K562 (cell line): ENCODE results near the gene SCART1. TPM values are rescaled to one million over a fixed set of nuclear protein-coding genes. Genes with fewer than 3 reads are reported as not detected.

Source experiments
- ATAC-seq: fragments of 200-7000 bp; cut with Tn5 transposase; 3 replicates; pipeline ENCODE4 v1.9.1; 2020; ENCODE audit warnings: moderate library complexity
- BruUV-seq: library from RNA; stranded (reverse); fragments of 400-500 nt; replicated peaks from 2 replicates; lab custom pipeline; 2021; lab: Mats Ljungman, UMichigan
- CTCF ChIA-PET: fragments of 300-600 bp; formaldehyde crosslinking; extraction: SDS; loops from one replicate; lab custom pipeline; 2021; ENCODE audit warnings: low intra/inter-chr PET ratio; lab: Yijun Ruan, JAX
- POLR2A ChIA-PET: fragments of 300-600, 350-650 bp; sonication (Branson Sonifier 250); formaldehyde crosslinking; extraction: SDS; loops from one replicate; lab custom pipeline; 2021; ENCODE audit warnings: antibody characterized with exemption, inconsistent platforms; lab: Yijun Ruan, JAX
- DNase-seq, 4 experiments: peaks; one replicate each; pipeline versions ENCODE4 v3.0.0 to v3.0.0-alpha.2; 2011 to 2018; ENCODE audit warnings: low spot score in 3 of 4, mixed read lengths in 3 of 4; ENCODE audit errors: extremely low read depth in 1 of 4
- FAIRE-seq: peaks from 2 replicates; lab custom pipeline; 2011; peaks lifted over from hg19 to GRCh38; lab: Jason Lieb, UNC
- H2AFZ ChIP-seq: 2 replicates; pipeline ENCODE4 v1.6.0; 2011; ENCODE audit warnings: low read depth, low read length, control low read depth, inconsistent platforms
- H3K27ac ChIP-seq: fragments of 200-600 bp; 3 replicates; pipeline ENCODE4 v1.8.0; 2011; ENCODE audit warnings: low read depth, mild to moderate bottlenecking, control low read depth, inconsistent platforms, low read length, moderate library complexity, mixed read lengths; ENCODE audit errors: extremely low read depth
- H3K27me3 ChIP-seq, 2 experiments: fragments of 300-600 bp in 1 of 2; 2 replicates in 1 of 2; 3 replicates in 1 of 2; pipeline versions ENCODE4 v1.6.0 to v1.8.0; 2011; ENCODE audit warnings: inconsistent platforms in 2 of 2, low read length in 2 of 2, mild to moderate bottlenecking in 1 of 2, mixed read lengths in 1 of 2, moderate library complexity in 1 of 2; ENCODE audit not compliant: control insufficient read depth in 2 of 2, insufficient read depth in 2 of 2
- H3K36me3 ChIP-seq: fragments of 300-600 bp; 3 replicates; pipeline ENCODE4 v1.8.0; 2011; ENCODE audit warnings: mild to moderate bottlenecking, low read length, inconsistent platforms; ENCODE audit not compliant: control insufficient read depth, insufficient read depth
- H3K4me1 ChIP-seq, 2 experiments: fragments of 200-600 bp in 1 of 2; replicated peaks in 1 of 2; 2 replicates in 1 of 2; 3 replicates in 1 of 2; pipeline versions ENCODE4 v1.5.1 to v1.8.0; 2011; ENCODE audit warnings: inconsistent platforms in 2 of 2, low read length in 2 of 2, mild to moderate bottlenecking in 1 of 2, mixed read lengths in 1 of 2, moderate library complexity in 1 of 2; ENCODE audit not compliant: control insufficient read depth in 2 of 2, insufficient read depth in 2 of 2
- H3K4me2 ChIP-seq: 2 replicates; pipeline ENCODE4 v1.6.1; 2011; ENCODE audit warnings: low read length, control low read depth, inconsistent platforms, mixed read lengths; ENCODE audit not compliant: insufficient read depth
- H3K4me3 ChIP-seq: fragments of 200-600 bp; sonication (generic), shearing (Covaris generic); 2 replicates; pipeline ENCODE4 v1.5.1; 2016; ENCODE audit warnings: control low read depth, inconsistent platforms
- H3K79me2 ChIP-seq: fragments of 200-600 bp; 3 replicates; pipeline ENCODE4 v1.8.0; 2011; ENCODE audit warnings: low read length, inconsistent platforms; ENCODE audit not compliant: control insufficient read depth, insufficient read depth
- H3K9ac ChIP-seq, 2 experiments: 2 replicates each; pipeline versions ENCODE4 v1.6.0 to v1.6.1; 2011; ENCODE audit warnings: low read depth in 2 of 2, low read length in 2 of 2, control low read depth in 1 of 2, inconsistent platforms in 1 of 2, mild to moderate bottlenecking in 1 of 2, mixed read lengths in 1 of 2; ENCODE audit not compliant: insufficient read depth in 1 of 2
- H3K9me1 ChIP-seq: one replicate; pipeline ENCODE4 v1.6.0; 2011; ENCODE audit warnings: inconsistent platforms, mild to moderate bottlenecking, low read length, moderate library complexity; ENCODE audit not compliant: control insufficient read depth, insufficient read depth
- H3K9me3 ChIP-seq: replicated peaks from 2 replicates; pipeline ENCODE4 v1.5.1; 2011; ENCODE audit warnings: low read depth, low read length, inconsistent platforms; ENCODE audit not compliant: control insufficient read depth, insufficient read depth
- H4K20me1 ChIP-seq: replicated peaks from 2 replicates; pipeline ENCODE4 v1.6.1; 2011; ENCODE audit warnings: low read length, inconsistent platforms, mixed read lengths; ENCODE audit not compliant: control insufficient read depth, insufficient read depth
- ASH1L ChIP-seq: fragments of 450-650 bp; IDR thresholded peaks from 2 replicates; pipeline ENCODE4 v1.6.1; 2018; ENCODE audit warnings: borderline replicate concordance, mild to moderate bottlenecking, low read depth; ENCODE audit not compliant: partially characterized antibody
- BCOR ChIP-seq: fragments of 450-650 bp; IDR thresholded peaks from 2 replicates; pipeline ENCODE4 v1.6.1; 2016
- CCNT2 ChIP-seq: IDR thresholded peaks from 2 replicates; pipeline ENCODE4 v1.6.1; 2011; ENCODE audit warnings: borderline replicate concordance, low read depth, mild to moderate bottlenecking, moderate library complexity, mixed read lengths, low read length; ENCODE audit not compliant: insufficient read length; ENCODE audit errors: extremely low read depth
- EHMT2 ChIP-seq: fragments of 450-650 bp; IDR thresholded peaks from 2 replicates; pipeline ENCODE4 v1.6.1; 2018; ENCODE audit warnings: antibody characterized with exemption
- ETV6 ChIP-seq, 3 experiments: fragments of 150-350 bp in 1 of 3; sonication (generic) in 1 of 3; formaldehyde crosslinking in 1 of 3; IDR thresholded peaks; 2 replicates each; pipeline versions ENCODE4 v1.6.1 to v1.8.0; 2014 to 2022; ENCODE audit warnings: borderline replicate concordance in 2 of 3, low read depth in 2 of 3, antibody characterized with exemption in 1 of 3, low read length in 1 of 3, mild to moderate bottlenecking in 1 of 3, missing genetic modification reagents in 1 of 3
- IRF2 ChIP-seq: sonication (generic); formaldehyde crosslinking; IDR thresholded peaks from 2 replicates; pipeline ENCODE4 v1.8.1; 2022; ENCODE audit warnings: mild to moderate bottlenecking, missing genetic modification reagents
- KLF1 ChIP-seq: fragments of 450-650 bp; IDR thresholded peaks from 2 replicates; pipeline ENCODE4 v1.6.1; 2016; ENCODE audit warnings: missing genetic modification characterization, missing compliant biosample characterization
- MCM2 ChIP-seq: fragments of 450-650 bp; IDR thresholded peaks from 2 replicates; pipeline ENCODE4 v1.6.1; 2017; ENCODE audit warnings: low read depth, mild to moderate bottlenecking
- MECOM ChIP-seq: fragments of 250-450 bp; sonication (Bioruptor Pico); IDR thresholded peaks from 2 replicates; pipeline ENCODE4 v1.8.0; 2022; ENCODE audit warnings: inconsistent platforms
- NELFE ChIP-seq: IDR thresholded peaks from 2 replicates; pipeline ENCODE4 v1.6.1; 2011; ENCODE audit warnings: mild to moderate bottlenecking; ENCODE audit not compliant: insufficient read depth, insufficient read length
- NR1H2 ChIP-seq: sonication (generic); formaldehyde crosslinking; IDR thresholded peaks from 2 replicates; pipeline ENCODE4 v1.4.0; 2020; ENCODE audit warnings: mild to moderate bottlenecking, missing genetic modification reagents
- PCBP2 ChIP-seq: fragments of 200-400 bp; formaldehyde crosslinking; IDR thresholded peaks from 2 replicates; pipeline ENCODE4 v1.6.1; 2018; ENCODE audit warnings: low read length, low read depth, mild to moderate bottlenecking, moderate library complexity; ENCODE audit not compliant: poor library complexity, severe bottlenecking
- RBM15 ChIP-seq: fragments of 200-400 bp; formaldehyde crosslinking; IDR thresholded peaks from 2 replicates; pipeline ENCODE4 v1.6.1; 2018; ENCODE audit warnings: mild to moderate bottlenecking, low read length, moderate library complexity; ENCODE audit not compliant: insufficient read depth
- TAF7 ChIP-seq: fragments of 450-650 bp; IDR thresholded peaks from 2 replicates; pipeline ENCODE4 v1.6.1; 2016; ENCODE audit warnings: missing genetic modification characterization, missing compliant biosample characterization
- TEAD1 ChIP-seq, 2 experiments: fragments of 450-650 bp in 1 of 2; sonication (generic) in 1 of 2; formaldehyde crosslinking; IDR thresholded peaks; 2 replicates each; pipeline versions ENCODE4 v1.4.0 to v1.8.0; 2020 to 2022; ENCODE audit warnings: mild to moderate bottlenecking in 2 of 2, missing genetic modification reagents in 1 of 2
- U2AF1 ChIP-seq: fragments of 200-400 bp; formaldehyde crosslinking; optimal IDR thresholded peaks from 2 replicates; pipeline ENCODE3; 2017; ENCODE audit warnings: mild to moderate bottlenecking, low read depth, low read length, moderate library complexity
- ZNF655 ChIP-seq: fragments of 250-450 bp; sonication (Bioruptor Pico); IDR thresholded peaks from 2 replicates; pipeline ENCODE4 v1.5.0; 2021
- ZNF707 ChIP-seq: fragments of 250-450 bp; sonication (Bioruptor Pico); conservative IDR thresholded peaks from 2 replicates; pipeline ENCODE4 v1.8.0; 2022; ENCODE audit warnings: inconsistent platforms, mild to moderate bottlenecking, moderate library complexity
- ZNF79 ChIP-seq: fragments of 250-450 bp; sonication (Bioruptor Pico); IDR thresholded peaks from 2 replicates; pipeline ENCODE4 v1.4.0; 2020; ENCODE audit warnings: low read depth, mild to moderate bottlenecking, moderate library complexity
- WGBS: fragments of 100-300 bp; shearing (Covaris generic); methylation state at CpG from one replicate; pipeline ENCODE4 v1.1.6; 2016; ENCODE audit warnings: low coverage, mixed read lengths; ENCODE audit not compliant: insufficient coverage; ENCODE audit errors: missing lambda C conversion rate; 5-methylcytosine and 5-hydroxymethylcytosine counted together
- in situ Hi-C: fragments of 300-500 bp; cut with MboI; formaldehyde crosslinking; loops from 4 replicates; pipeline ENCODE4 v1.15.0; 2018; ENCODE audit warnings: inconsistent platforms, mixed read lengths
- intact Hi-C: fragments of 100-400 bp; cut with micrococcal nuclease; formaldehyde crosslinking; loops from 2 replicates; pipeline ENCODE4 v1.14.2; 2022
- polyA plus RNA-seq, 8 experiments: library from polyadenylated mRNA; depleted of rRNA in 4 of 8; stranded (reverse) in 5 of 8; unstranded in 3 of 8; fragments of >200 nt; fragmentation: Nextera tagmentation in 2 of 8; fragmentation: Illumina TruSeq in 1 of 8; extraction: Ambion mirVana in 2 of 8; extraction: Trizol in 1 of 8; gene quantifications; 2 replicates each; pipeline versions ENCODE4 v1.2.1 to v1.2.3, GENCODE V29; 2011 to 2014; ENCODE audit warnings: inconsistent platforms in 1 of 8, missing spikeins in 1 of 8
- total RNA-seq, 7 experiments: library from RNA; depleted of rRNA in 6 of 7; stranded (reverse); fragments of >200 nt in 6 of 7; fragmentation: Illumina TruSeq in 2 of 7; extraction: Trizol in 2 of 7; gene quantifications; 2 replicates each; pipeline versions ENCODE4 v1.2.1 to v1.2.3, GENCODE V29; 2011 to 2021; ENCODE audit warnings: low replicate concordance in 1 of 7

Gene SCART1
- total and polyA plus RNA-seq, 9 of the 15 experiments (the other 6 are each of a cell fraction or from before 2014, with no cell fraction given), result 0.18 to 6.5 (median 4.5) TPM

GRCh38 chr10:133473270-133473669 lies 19.5 kb downstream of the SCART1 start:
- no peak for FAIRE-seq

More at GRCh38 chr10:133473270-133473669, 19.5 kb downstream of the SCART1 start:
- DNase-seq (no peak), ATAC-seq (no peak)
- POLR2A ChIA-PET, result no interaction called here
- intact Hi-C loops, result no loop called here
- no peak overlapping the region for H3K4me3 ChIP-seq
- peaks cover 15% of the 10 kb centered on the region for H4K20me1 ChIP-seq
- no peak overlapping the region for H3K27ac ChIP-seq
- 0% methylated on average over 4 of the region's 4 CpGs for WGBS
- no peak overlapping the region for H3K4me2 ChIP-seq
- in situ Hi-C loops, result no loop called here
- H3K27me3 ChIP-seq, result peaks cover 14 to 33% of the 10 kb centered on the region in 2 experiments
- no peaks in the 10 kb centered on the region for H3K79me2 ChIP-seq
- H2AFZ ChIP-seq, result no peak overlapping the region
- no peaks in the 10 kb centered on the region for H3K9me3 ChIP-seq
- no peak for TF ChIP-seq ZNF79 (CRISPR knock-in tag)
- TF ChIP-seq KLF1 (tag), result no peak
- no peak for TF ChIP-seq EHMT2
- no peak for TF ChIP-seq IRF2 (CRISPR knock-in tag)
- TF ChIP-seq PCBP2, result no peak
- no peak for TF ChIP-seq NELFE
- TF ChIP-seq ETV6 (IDR thresholded peaks at IDR 0.05; ENCODE audit: borderline replicate concordance in 1 of 2, low read depth in 2 of 2, low read length in 1 of 2), result no peak
- no peak for TF ChIP-seq ETV6 (CRISPR knock-in tag; IDR thresholded peaks at IDR 0.05; ENCODE audit: borderline replicate concordance)
- no peak for TF ChIP-seq U2AF1
- no peak for TF ChIP-seq TAF7 (tag)
- TF ChIP-seq TEAD1 (CRISPR knock-in tag; IDR thresholded peaks at IDR 0.05), result no peak
- TF ChIP-seq ASH1L, result no peak
- TF ChIP-seq MECOM, result no peak
- TF ChIP-seq RBM15, result no peak
- TF ChIP-seq CCNT2, result no peak
- no peak for TF ChIP-seq BCOR
- TF ChIP-seq NR1H2 (CRISPR knock-in tag), result no peak
- no peak for TF ChIP-seq MCM2
- TF ChIP-seq ZNF707, result no peak
- TF ChIP-seq ZNF655 (CRISPR knock-in tag), result no peak
- TF ChIP-seq, all 486 proteins: peak for 0
- CTCF ChIA-PET, result no interaction called here
- H3K4me1 ChIP-seq, result no peaks in the 10 kb centered on the region
- no TSS peak for BruUV-seq
- H3K9ac ChIP-seq, result no peak overlapping the region
- H3K9me1 ChIP-seq, result peaks cover 3% of the 10 kb centered on the region
- H3K36me3 ChIP-seq, result no peaks in the 10 kb centered on the region
